GM18498 (cell line): ENCODE results near the gene CST7.
A peak's percentile ranks its signal among the peaks of the same experiment; 100 is the strongest.

Experiments
- ATAC-seq: cut with Tn5 transposase; IDR thresholded peaks from one replicate; pipeline ENCODE4 v1.9.1; 2021; ENCODE audit warnings: mild to moderate bottlenecking, moderate library complexity; ENCODE audit not compliant: unreplicated experiment

CST7 gene

GRCh38 chr20:24950836-24951525, 1.9 kb downstream of the CST7 start:
- no peak for ATAC-seq

GRCh38 chr20:24951536-24952083, 2.5 kb downstream of the CST7 start:
- ATAC-seq: no peak

- ATAC-seq: no peak
Measured at GRCh38 chr20:24952376-24953208, 3.5 kb downstream of the CST7 start.

- no peak for ATAC-seq
Measured at GRCh38 chr20:24953209-24953575, 4.1 kb downstream of the CST7 start.

GRCh38 chr20:24953621-24954133, 4.6 kb downstream of the CST7 start:
- ATAC-seq: no peak

- no peak for ATAC-seq
Measured at GRCh38 chr20:24954151-24954550, 5.1 kb downstream of the CST7 start.

GRCh38 chr20:24954566-24954965, 5.5 kb downstream of the CST7 start:
- no peak for ATAC-seq

- ATAC-seq: peak; percentile 81
Measured at GRCh38 chr20:24955045-24955444, 6.0 kb downstream of the CST7 start.

- ATAC-seq: no peak
Measured at GRCh38 chr20:24956001-24956841, 7.2 kb downstream of the CST7 start.

GRCh38 chr20:24957326-24958016, 8.4 kb downstream of the CST7 start:
- no peak for ATAC-seq

- no peak for ATAC-seq
Measured at GRCh38 chr20:24958506-24959385, 9.7 kb downstream of the CST7 start.

GRCh38 chr20:24959591-24960301, 10.7 kb downstream of the CST7 start:
- no peak for ATAC-seq

GRCh38 chr20:24960302-24960801, 11.3 kb downstream of the CST7 start:
- no peak for ATAC-seq

GRCh38 chr20:24960861-24961260, 11.8 kb downstream of the CST7 start:
- ATAC-seq: no peak

- no peak for ATAC-seq
Measured at GRCh38 chr20:24961384-24962181, 12.5 kb downstream of the CST7 start.

GRCh38 chr20:24962182-24962492, 13.1 kb downstream of the CST7 start:
- ATAC-seq: no peak

- no peak for ATAC-seq
Measured at GRCh38 chr20:24962510-24962909, 13.4 kb downstream of the CST7 start.
